CD14-positive monocyte (primary cell): Measurements from ENCODE around the gene KCNS3. TPM values are rescaled to one million over a fixed set of nuclear protein-coding genes. Genes with fewer than 3 reads are reported as not detected.

Source experiments
- DNase-seq, 3 donors: peaks; one replicate each; pipeline ENCODE4 v3.0.0-alpha.2; 2011 to 2022
- H2AFZ ChIP-seq: 2 replicates; pipeline ENCODE4 v1.6.0; 2012; ENCODE audit warnings: mild to moderate bottlenecking, low read depth, low read length, inconsistent platforms; ENCODE audit not compliant: insufficient read depth, poor library complexity, severe bottlenecking
- H3K27ac ChIP-seq, 2 donors: 1 replicate in 1 of 2; 2 replicates in 1 of 2; pipeline ENCODE4 v1.5.1; 2012 to 2013; ENCODE audit warnings: low read length in 2 of 2, control low read depth in 1 of 2, inconsistent platforms in 1 of 2, low read depth in 1 of 2, mild to moderate bottlenecking in 1 of 2
- H3K27me3 ChIP-seq, 2 donors: one replicate each; pipeline versions ENCODE4 v1.6.0 to v1.6.1; 2011 to 2013; ENCODE audit warnings: low read length in 2 of 2; ENCODE audit not compliant: control insufficient read depth in 2 of 2, insufficient read depth in 2 of 2
- H3K36me3 ChIP-seq, 2 donors: replicated peaks in 1 of 2; 1 replicate in 1 of 2; 2 replicates in 1 of 2; pipeline versions ENCODE4 v1.5.1 to v1.6.1; 2012 to 2013; ENCODE audit warnings: low read length in 2 of 2, control low read depth in 1 of 2, inconsistent platforms in 1 of 2, mild to moderate bottlenecking in 1 of 2; ENCODE audit not compliant: insufficient read depth in 2 of 2, control insufficient read depth in 1 of 2
- H3K4me1 ChIP-seq, 2 donors: 1 replicate in 1 of 2; 2 replicates in 1 of 2; pipeline versions ENCODE4 v1.5.1 to v1.6.1; 2012 to 2013; ENCODE audit warnings: low read length in 2 of 2, control low read depth in 1 of 2, inconsistent platforms in 1 of 2, mild to moderate bottlenecking in 1 of 2, moderate library complexity in 1 of 2; ENCODE audit not compliant: insufficient read depth in 2 of 2, control insufficient read depth in 1 of 2
- H3K4me2 ChIP-seq: replicated peaks from 2 replicates; pipeline ENCODE3; 2012; ENCODE audit warnings: low read length, moderate library complexity, mild to moderate bottlenecking; ENCODE audit not compliant: poor library complexity, severe bottlenecking; ENCODE audit errors: extremely low read depth
- H3K4me3 ChIP-seq, 3 experiments: fragments of 200-600 bp in 1 of 3; sonication (generic) in 1 of 3; replicated peaks in 1 of 3; 1 replicate in 2 of 3; 2 replicates in 1 of 3; pipeline ENCODE4 v1.5.1; 2011 to 2013; ENCODE audit warnings: low read length in 3 of 3, mild to moderate bottlenecking in 3 of 3, control low read depth in 2 of 3, low read depth in 2 of 3, inconsistent platforms in 1 of 3, moderate library complexity in 1 of 3
- H3K79me2 ChIP-seq: 2 replicates; pipeline ENCODE4 v1.6.0; 2012; ENCODE audit warnings: mild to moderate bottlenecking, control low read depth, inconsistent platforms, low read length, moderate library complexity; ENCODE audit not compliant: insufficient read depth
- H3K9ac ChIP-seq: 2 replicates; pipeline ENCODE4 v1.6.0; 2017; ENCODE audit warnings: low read length, mild to moderate bottlenecking; ENCODE audit not compliant: insufficient read depth, poor library complexity, severe bottlenecking
- H3K9me3 ChIP-seq, 2 donors: replicated peaks in 1 of 2; 1 replicate in 1 of 2; 2 replicates in 1 of 2; pipeline versions ENCODE4 v1.5.1 to v1.6.1; 2012 to 2013; ENCODE audit warnings: low read length in 2 of 2, control low read depth in 1 of 2; ENCODE audit not compliant: control insufficient read depth in 1 of 2, insufficient read depth in 1 of 2
- H4K20me1 ChIP-seq: 2 replicates; pipeline ENCODE4 v1.6.0; 2012; ENCODE audit warnings: mild to moderate bottlenecking, low read length, control low read depth, moderate library complexity; ENCODE audit not compliant: insufficient read depth
- H3K27ac Mint-ChIP-seq, 7 donors: one replicate each; pipeline ENCODE4 v1.8.0; 2020; ENCODE audit warnings: mild to moderate bottlenecking in 7 of 7, mixed read lengths in 7 of 7, moderate library complexity in 6 of 7, inconsistent platforms in 2 of 7
- H3K27me3 Mint-ChIP-seq, 3 donors: one replicate each; pipeline ENCODE4 v1.8.0; 2021 to 2022; ENCODE audit warnings: low read depth in 3 of 3, mild to moderate bottlenecking in 3 of 3, mixed read lengths in 3 of 3, moderate library complexity in 3 of 3, inconsistent platforms in 1 of 3
- H3K36me3 Mint-ChIP-seq, 2 donors: one replicate each; pipeline ENCODE4 v1.8.0; 2020; ENCODE audit warnings: mixed read lengths in 2 of 2, inconsistent platforms in 1 of 2, mild to moderate bottlenecking in 1 of 2
- H3K4me1 Mint-ChIP-seq: one replicate; pipeline ENCODE4 v1.8.0; 2020; ENCODE audit warnings: mild to moderate bottlenecking, mixed read lengths
- H3K4me3 Mint-ChIP-seq, 2 donors: one replicate each; pipeline ENCODE4 v1.8.0; 2020; ENCODE audit warnings: mild to moderate bottlenecking in 2 of 2, mixed read lengths in 2 of 2, moderate library complexity in 1 of 2
- H3K9me3 Mint-ChIP-seq, 7 donors: one replicate each; pipeline ENCODE4 v1.8.0; 2020 to 2022; ENCODE audit warnings: mixed read lengths in 7 of 7, mild to moderate bottlenecking in 6 of 7, moderate library complexity in 6 of 7, inconsistent platforms in 2 of 7
- WGBS: methylation state at CpG from one replicate; pipeline ENCODE4 v1.1.5; 2013; ENCODE audit warnings: missing lambda C conversion rate; ENCODE audit not compliant: insufficient coverage; 5-methylcytosine and 5-hydroxymethylcytosine counted together
- intact Hi-C, 2 donors: fragments of 100-400 bp; cut with micrococcal nuclease; formaldehyde crosslinking; loops; one replicate each; pipeline versions ENCODE4 v1.15.0 to v1.15.1; 2023
- polyA plus RNA-seq, 3 donors: library from polyadenylated mRNA; depleted of rRNA in 1 of 3; unstranded in 2 of 3; stranded (reverse) in 1 of 3; fragments of 300-500 nt in 2 of 3; fragments of >200 nt in 1 of 3; fragmentation: Illumina TruSeq in 2 of 3; gene quantifications; 1 replicate in 2 of 3; 2 replicates in 1 of 3; pipeline ENCODE4 v1.2.3, GENCODE V29; 2012 to 2021
- TF ChIP-seq, protein P1 (sequence below): fragments of 200-600 bp; IDR thresholded peaks from one replicate; pipeline ENCODE4 v1.8.0; 2022; ENCODE audit warnings: antibody characterized with exemption, mild to moderate bottlenecking

The KCNS3 gene
- polyA plus RNA-seq, 3 donors, result not detected

DNA sequence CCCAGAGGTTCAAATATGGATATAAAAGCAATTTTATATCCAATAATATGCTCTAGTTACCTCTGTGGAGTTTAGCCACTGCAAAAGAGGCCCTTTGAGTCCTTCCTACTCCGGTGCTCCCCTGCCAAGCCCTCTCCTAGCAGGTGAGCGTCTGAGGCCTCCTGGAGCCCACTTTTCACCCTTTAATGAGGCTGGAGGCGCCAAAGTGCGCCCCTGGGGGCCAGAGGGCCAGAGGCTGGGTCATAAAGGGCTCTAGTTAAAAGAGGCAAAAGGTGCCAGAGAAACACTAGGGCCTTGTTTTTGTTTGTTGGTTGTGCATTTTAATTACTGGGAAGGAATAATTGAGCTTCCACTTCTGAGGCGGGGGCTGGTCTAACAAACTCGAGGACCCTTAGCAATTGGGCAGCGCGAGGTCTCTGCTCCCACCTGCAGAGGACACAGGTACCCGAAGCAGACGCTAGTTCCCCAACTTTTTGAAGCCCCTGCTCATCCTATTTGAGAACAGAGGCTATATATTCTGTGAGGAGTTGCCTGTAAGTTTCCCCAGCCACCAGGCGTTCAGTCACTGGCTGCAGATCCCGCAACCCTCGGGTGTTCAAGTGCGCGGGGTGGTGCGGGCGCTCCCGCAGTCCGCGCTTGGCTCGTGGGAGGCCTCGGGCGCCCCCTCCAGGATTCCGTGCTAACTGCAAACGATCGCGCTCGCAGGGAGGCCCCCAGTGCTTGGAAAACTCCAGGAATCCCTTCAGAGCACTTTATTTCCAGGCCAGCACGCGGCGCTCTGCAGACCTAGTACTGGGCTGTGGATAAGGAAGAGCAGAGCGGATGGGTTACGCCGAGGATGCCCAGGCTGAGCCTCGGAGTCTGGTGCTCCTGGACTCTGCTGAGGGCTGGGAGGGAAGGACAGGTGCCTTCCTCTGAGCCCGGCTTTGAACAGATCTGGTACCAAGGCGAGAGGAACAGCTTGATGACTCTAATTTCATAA is 48.1 kb upstream of the KCNS3 start:
- TF ChIP-seq, protein P1, sequence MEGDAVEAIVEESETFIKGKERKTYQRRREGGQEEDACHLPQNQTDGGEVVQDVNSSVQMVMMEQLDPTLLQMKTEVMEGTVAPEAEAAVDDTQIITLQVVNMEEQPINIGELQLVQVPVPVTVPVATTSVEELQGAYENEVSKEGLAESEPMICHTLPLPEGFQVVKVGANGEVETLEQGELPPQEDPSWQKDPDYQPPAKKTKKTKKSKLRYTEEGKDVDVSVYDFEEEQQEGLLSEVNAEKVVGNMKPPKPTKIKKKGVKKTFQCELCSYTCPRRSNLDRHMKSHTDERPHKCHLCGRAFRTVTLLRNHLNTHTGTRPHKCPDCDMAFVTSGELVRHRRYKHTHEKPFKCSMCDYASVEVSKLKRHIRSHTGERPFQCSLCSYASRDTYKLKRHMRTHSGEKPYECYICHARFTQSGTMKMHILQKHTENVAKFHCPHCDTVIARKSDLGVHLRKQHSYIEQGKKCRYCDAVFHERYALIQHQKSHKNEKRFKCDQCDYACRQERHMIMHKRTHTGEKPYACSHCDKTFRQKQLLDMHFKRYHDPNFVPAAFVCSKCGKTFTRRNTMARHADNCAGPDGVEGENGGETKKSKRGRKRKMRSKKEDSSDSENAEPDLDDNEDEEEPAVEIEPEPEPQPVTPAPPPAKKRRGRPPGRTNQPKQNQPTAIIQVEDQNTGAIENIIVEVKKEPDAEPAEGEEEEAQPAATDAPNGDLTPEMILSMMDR, result peak; percentile 93
- peak overlapping the region; percentile 48 for H3K4me2 ChIP-seq
- peaks cover 8 to 22% (median 19%) of the 10 kb centered on the region in 3 donors for H3K27me3 Mint-ChIP-seq
- H3K27ac ChIP-seq, result no peak overlapping the region
- peak overlapping the region in 1 of 3 experiments; percentile 27 for H3K4me3 ChIP-seq
- H3K79me2 ChIP-seq, result no peaks in the 10 kb centered on the region
- intact Hi-C loops, result loop anchor here (1.0 to 10.0 kb wide), 2 partner anchors 106 to 111 kb away; no protein-coding TSS in a partner anchor
- peaks cover 8% of the 10 kb centered on the region for H3K4me1 Mint-ChIP-seq
- H3K4me1 ChIP-seq, result peaks cover 7 to 8% of the 10 kb centered on the region in 2 donors
- no peaks in the 10 kb centered on the region for H3K9me3 ChIP-seq
- peak overlapping the region; percentile 24 to 75 for H3K4me3 Mint-ChIP-seq
- H3K36me3 Mint-ChIP-seq, result no peaks in the 10 kb centered on the region
- H3K9me3 Mint-ChIP-seq, result peaks cover 0 to 9% (median 4%) of the 10 kb centered on the region in 7 donors
- H2AFZ ChIP-seq, result peak overlapping the region; percentile 67
- peak overlapping the region in 1 of 7 donors; percentile 22 for H3K27ac Mint-ChIP-seq
- H4K20me1 ChIP-seq, result no peaks in the 10 kb centered on the region
- H3K27me3 ChIP-seq, result peaks cover 0 to 13% of the 10 kb centered on the region in 2 donors
- WGBS, result 3% methylated on average over 27 of the region's 37 CpGs
- DNase-seq, result peak in 2 of 3 donors; percentile 30 to 44
- no peaks in the 10 kb centered on the region for H3K36me3 ChIP-seq
- no peak overlapping the region for H3K9ac ChIP-seq

DNA sequence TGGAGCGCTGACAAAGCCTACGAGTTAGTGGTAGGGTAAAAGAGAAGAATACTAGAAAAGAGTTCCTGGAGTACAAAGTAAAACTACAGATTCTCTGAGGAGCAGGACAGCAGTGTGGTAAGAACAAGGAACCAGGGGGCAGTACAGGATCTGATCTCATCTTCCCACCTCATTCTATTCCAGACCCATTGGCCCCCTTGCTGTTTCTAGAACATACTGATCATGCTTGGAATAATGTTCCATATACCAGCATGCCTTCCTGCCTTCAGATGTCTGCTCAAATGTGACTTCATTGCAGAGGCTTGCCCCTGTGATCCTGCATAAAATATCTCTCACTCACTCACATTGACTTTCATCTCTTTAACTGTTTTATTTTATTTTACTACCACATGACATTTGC is 43.0 kb upstream of the KCNS3 start:
- Histone ChIP-seq H3K27me3 (peaks cover 0 to 7% of the 10 kb centered on the region in 2 donors), H3K4me3 (no peak overlapping the region), H3K27ac (no peak overlapping the region), H4K20me1 (no peaks in the 10 kb centered on the region), H3K9ac (no peak overlapping the region), H3K9me3 (no peaks in the 10 kb centered on the region), H3K36me3 (no peaks in the 10 kb centered on the region), H3K4me1 (peaks cover 3 to 4% of the 10 kb centered on the region in 2 donors), H3K79me2 (no peaks in the 10 kb centered on the region), H2AFZ (no peak overlapping the region), H3K4me2 (no peak overlapping the region)
- H3K36me3 Mint-ChIP-seq, result no peaks in the 10 kb centered on the region
- TF ChIP-seq, protein P1, result no peak
- H3K27me3 Mint-ChIP-seq, result peaks cover 8 to 18% (median 16%) of the 10 kb centered on the region in 3 donors
- DNase-seq, result no peak
- H3K9me3 Mint-ChIP-seq, result no peaks in the 10 kb centered on the region
- intact Hi-C loops, result loop anchor here in 1 of 2 donors (10.0 kb wide), 1 partner anchor 111 kb away; no protein-coding TSS in a partner anchor
- no CpG with 5 or more reads among the region's 2 CpGs for WGBS
- peaks cover 6% of the 10 kb centered on the region for H3K4me1 Mint-ChIP-seq
- peak overlapping the region in 1 of 7 donors; percentile 61 for H3K27ac Mint-ChIP-seq
- no peak overlapping the region for H3K4me3 Mint-ChIP-seq
